CD4-positive, alpha-beta memory T cell (primary cell): ENCODE results near the gene CRTAP. TPM values are rescaled to one million over a fixed set of nuclear protein-coding genes. Genes with fewer than 3 reads are reported as not detected.
A peak's percentile ranks its signal among the peaks of the same experiment; 100 is the strongest.
"Not testable (repeated sequence)": the region's sequence is repeated elsewhere in the genome, so short reads cannot be mapped to it uniquely, and the experiment has no call there.

ENCODE experiments used
- CTCF ChIA-PET: fragments of 350-600 bp; sonication (Branson Sonifier 250); formaldehyde crosslinking; loops from one replicate; lab custom pipeline; 2021; ENCODE audit warnings: inconsistent platforms; ENCODE audit not compliant: partially characterized antibody; lab: Charles Lee
- POLR2A ChIA-PET: fragments of 350-600 bp; sonication (Branson Sonifier 250); formaldehyde crosslinking; loops from one replicate; lab custom pipeline; 2021; ENCODE audit not compliant: partially characterized antibody; lab: Charles Lee
- DNase-seq, 5 donors: peaks; one replicate each; pipeline versions ENCODE4 v3.0.0 to v3.0.0-alpha.2; 2020 to 2022; ENCODE audit warnings: mixed read lengths in 1 of 5
- H3K27ac ChIP-seq: one replicate; pipeline ENCODE4 v1.7.0; 2013; ENCODE audit warnings: low read depth, low read length
- H3K27me3 ChIP-seq: 2 replicates; pipeline ENCODE4 v1.7.0; 2013; ENCODE audit warnings: mild to moderate bottlenecking, low read length, moderate library complexity; ENCODE audit not compliant: insufficient read depth
- H3K36me3 ChIP-seq: 2 replicates; pipeline ENCODE4 v1.7.0; 2013; ENCODE audit warnings: mild to moderate bottlenecking, low read length, moderate library complexity; ENCODE audit not compliant: insufficient read depth
- H3K4me1 ChIP-seq: 2 replicates; pipeline ENCODE4 v1.7.0; 2013; ENCODE audit warnings: mild to moderate bottlenecking, low read length, moderate library complexity; ENCODE audit not compliant: insufficient read depth
- H3K4me3 ChIP-seq, 2 donors: one replicate each; pipeline ENCODE4 v1.7.0; 2013; ENCODE audit warnings: low read length in 2 of 2, mild to moderate bottlenecking in 1 of 2
- H3K9me3 ChIP-seq, 2 donors: one replicate each; pipeline ENCODE4 v1.7.0; 2013; ENCODE audit warnings: low read length in 2 of 2, control low read depth in 1 of 2; ENCODE audit not compliant: control insufficient read depth in 1 of 2
- H3K27ac Mint-ChIP-seq, 7 donors: one replicate each; pipeline ENCODE4 v1.8.0; 2020 to 2021; ENCODE audit warnings: mixed read lengths in 7 of 7, mild to moderate bottlenecking in 6 of 7, inconsistent platforms in 3 of 7, moderate library complexity in 3 of 7
- H3K27me3 Mint-ChIP-seq, 2 donors: one replicate each; pipeline ENCODE4 v1.8.0; 2020 to 2021; ENCODE audit warnings: mixed read lengths in 2 of 2
- H3K36me3 Mint-ChIP-seq, 2 donors: one replicate each; pipeline ENCODE4 v1.8.0; 2020 to 2021; ENCODE audit warnings: mixed read lengths in 2 of 2, inconsistent platforms in 1 of 2, mild to moderate bottlenecking in 1 of 2
- H3K4me1 Mint-ChIP-seq, 4 donors: one replicate each; pipeline ENCODE4 v1.8.0; 2020 to 2021; ENCODE audit warnings: mixed read lengths in 4 of 4, mild to moderate bottlenecking in 1 of 4
- H3K4me3 Mint-ChIP-seq, 8 donors: one replicate each; pipeline ENCODE4 v1.8.0; 2020 to 2021; ENCODE audit warnings: mixed read lengths in 8 of 8, mild to moderate bottlenecking in 7 of 8, moderate library complexity in 6 of 8, inconsistent platforms in 3 of 8
- H3K9me3 Mint-ChIP-seq, 8 donors: one replicate each; pipeline ENCODE4 v1.8.0; 2020 to 2021; ENCODE audit warnings: mixed read lengths in 8 of 8, mild to moderate bottlenecking in 5 of 8, inconsistent platforms in 3 of 8, moderate library complexity in 1 of 8
- intact Hi-C: fragments of 100-400 bp; cut with micrococcal nuclease; formaldehyde crosslinking; loops from one replicate; pipeline ENCODE4 v1.15.1; 2023
- polyA plus RNA-seq, 2 donors: library from polyadenylated mRNA; unstranded; fragments of 300-500 nt; fragmentation: Illumina TruSeq; gene quantifications; one replicate each; pipeline ENCODE4 v1.2.3, GENCODE V29; 2021
- total RNA-seq, 2 experiments: library from RNA; stranded (reverse); gene quantifications; one replicate each; pipeline ENCODE4 v1.2.3, GENCODE V29; 2021

Gene CRTAP
- total and polyA plus RNA-seq, 4 experiments from 2014 or later: 75.4 to 109 (median 92.2) TPM

GRCh38 chr3:33173103-33173502 lies 59.3 kb downstream of the CRTAP start:
- Mint-ChIP-seq H3K36me3 (no peaks in the 10 kb centered on the region), H3K27me3 (no peaks in the 10 kb centered on the region), H3K4me1 (peaks cover 6 to 9% (median 8%) of the 10 kb centered on the region in 4 donors), H3K27ac (no peak overlapping the region), H3K9me3 (peaks cover 0 to 4% (median under 1%) of the 10 kb centered on the region in 8 donors), H3K4me3 (no peak overlapping the region)
- H3K27me3 ChIP-seq: no peaks in the 10 kb centered on the region
- CTCF ChIA-PET: interaction anchor here (1.3 kb wide), 1 partner anchor 9 kb away, joined by 3 read pairs; no protein-coding TSS in a partner anchor
- H3K4me1 ChIP-seq: no peaks in the 10 kb centered on the region
- no peak for DNase-seq
- no peaks in the 10 kb centered on the region for H3K9me3 ChIP-seq
- POLR2A ChIA-PET: no interaction called here
- H3K36me3 ChIP-seq: no peaks in the 10 kb centered on the region
- H3K27ac ChIP-seq: no peak overlapping the region
- intact Hi-C loops: no loop called here
- H3K4me3 ChIP-seq: no peak overlapping the region

- ChIA-PET CTCF (no interaction called here), POLR2A (no interaction called here)
- Histone ChIP-seq H3K9me3 (no peaks in the 10 kb centered on the region), H3K27me3 (no peaks in the 10 kb centered on the region), H3K27ac (no peak overlapping the region), H3K4me1 (no peaks in the 10 kb centered on the region), H3K4me3 (no peak overlapping the region), H3K36me3 (no peaks in the 10 kb centered on the region)
- Mint-ChIP-seq H3K9me3 (peaks cover 0 to 8% (median 3%) of the 10 kb centered on the region in 8 donors), H3K27me3 (no peaks in the 10 kb centered on the region), H3K4me3 (no peak overlapping the region), H3K27ac (peak overlapping the region in 1 of 7 donors; percentile 9), H3K36me3 (no peaks in the 10 kb centered on the region), H3K4me1 (peaks cover 6 to 9% (median 8%) of the 10 kb centered on the region in 4 donors)
- intact Hi-C loops: no loop called here
- DNase-seq: no peak
Observed at GRCh38 chr3:33173672-33174071, 59.9 kb downstream of the CRTAP start.

- DNase-seq: no peak
- intact Hi-C loops: no loop called here
- Histone ChIP-seq H3K4me1 (no peaks in the 10 kb centered on the region), H3K9me3 (no peaks in the 10 kb centered on the region), H3K27me3 (no peaks in the 10 kb centered on the region), H3K4me3 (no peak overlapping the region), H3K36me3 (no peaks in the 10 kb centered on the region), H3K27ac (no peak overlapping the region)
- Mint-ChIP-seq H3K9me3 (peaks cover 0 to 13% (median 6%) of the 10 kb centered on the region in 8 donors), H3K4me3 (no peak overlapping the region), H3K36me3 (peaks cover 0 to under 1% of the 10 kb centered on the region in 2 donors), H3K4me1 (peaks cover 6 to 9% (median 8%) of the 10 kb centered on the region in 4 donors), H3K27me3 (no peaks in the 10 kb centered on the region), H3K27ac (peak overlapping the region in 1 of 7 donors; percentile 25)
- CTCF ChIA-PET: no interaction called here
- POLR2A ChIA-PET: no interaction called here
Observed at GRCh38 chr3:33174095-33174494, 60.3 kb downstream of the CRTAP start.

- no peaks in the 10 kb centered on the region for H3K27me3 Mint-ChIP-seq
- no peak overlapping the region for H3K27ac ChIP-seq
- H3K4me3 ChIP-seq: no peak overlapping the region
- ChIA-PET POLR2A (no interaction called here), CTCF (no interaction called here)
- H3K4me1 Mint-ChIP-seq: peaks cover 6 to 9% (median 8%) of the 10 kb centered on the region in 4 donors
- no peaks in the 10 kb centered on the region for H3K36me3 ChIP-seq
- no peaks in the 10 kb centered on the region for H3K4me1 ChIP-seq
- intact Hi-C loops: no loop called here
- H3K27me3 ChIP-seq: no peaks in the 10 kb centered on the region
- H3K4me3 Mint-ChIP-seq: no peak overlapping the region
- peaks cover 0 to 19% (median 12%) of the 10 kb centered on the region in 8 donors for H3K9me3 Mint-ChIP-seq
- DNase-seq: no peak
- no peak overlapping the region for H3K27ac Mint-ChIP-seq
- H3K36me3 Mint-ChIP-seq: peaks cover 0 to 2% of the 10 kb centered on the region in 2 donors
- no peaks in the 10 kb centered on the region for H3K9me3 ChIP-seq
Observed at GRCh38 chr3:33174711-33175414, 61.0 kb downstream of the CRTAP start.

- DNase-seq: no peak
- ChIA-PET POLR2A (no interaction called here), CTCF (no interaction called here)
- H3K36me3 ChIP-seq: no peaks in the 10 kb centered on the region
- H3K27ac ChIP-seq: no peak overlapping the region
- H3K36me3 Mint-ChIP-seq: peaks cover 3% of the 10 kb centered on the region in 2 donors
- no peaks in the 10 kb centered on the region for H3K9me3 ChIP-seq
- no peak overlapping the region for H3K27ac Mint-ChIP-seq
- H3K27me3 ChIP-seq: no peaks in the 10 kb centered on the region
- H3K4me1 ChIP-seq: no peaks in the 10 kb centered on the region
- intact Hi-C loops: no loop called here
- no peak overlapping the region for H3K4me3 ChIP-seq
- H3K27me3 Mint-ChIP-seq: peaks cover 0 to 3% of the 10 kb centered on the region in 2 donors
- H3K4me3 Mint-ChIP-seq: no peak overlapping the region
- H3K9me3 Mint-ChIP-seq: peaks cover 2 to 44% (median 24%) of the 10 kb centered on the region in 8 donors
- H3K4me1 Mint-ChIP-seq: no peaks in the 10 kb centered on the region
Observed at GRCh38 chr3:33179132-33179531, 65.3 kb downstream of the CRTAP start.

- Histone ChIP-seq H3K4me3 (no peak overlapping the region), H3K27me3 (no peaks in the 10 kb centered on the region), H3K4me1 (no peaks in the 10 kb centered on the region), H3K9me3 (no peaks in the 10 kb centered on the region), H3K36me3 (no peaks in the 10 kb centered on the region), H3K27ac (no peak overlapping the region)
- POLR2A ChIA-PET: no interaction called here
- no peak overlapping the region for H3K4me3 Mint-ChIP-seq
- no peaks in the 10 kb centered on the region for H3K4me1 Mint-ChIP-seq
- no peak for DNase-seq
- CTCF ChIA-PET: no interaction called here
- peaks cover 2 to 44% (median 24%) of the 10 kb centered on the region in 8 donors for H3K9me3 Mint-ChIP-seq
- peaks cover 3% of the 10 kb centered on the region in 2 donors for H3K36me3 Mint-ChIP-seq
- intact Hi-C loops: no loop called here
- no peak overlapping the region for H3K27ac Mint-ChIP-seq
- peaks cover 3 to 6% of the 10 kb centered on the region in 2 donors for H3K27me3 Mint-ChIP-seq
Observed at GRCh38 chr3:33181229-33181628, 67.4 kb downstream of the CRTAP start.

GRCh38 chr3:33181641-33182040 lies 67.8 kb downstream of the CRTAP start:
- H3K36me3 ChIP-seq, H3K36me3 Mint-ChIP-seq, H3K27ac Mint-ChIP-seq, H3K4me1 Mint-ChIP-seq, intact Hi-C loops, H3K9me3 ChIP-seq, H3K27me3 ChIP-seq, H3K27ac ChIP-seq, H3K4me1 ChIP-seq, H3K27me3 Mint-ChIP-seq, POLR2A ChIA-PET, H3K4me3 ChIP-seq, H3K4me3 Mint-ChIP-seq, DNase-seq: not testable (repeated sequence)
- CTCF ChIA-PET: interaction anchor here (1.2 kb wide), 1 partner anchor 9 kb away, joined by 3 read pairs; no protein-coding TSS in a partner anchor
- H3K9me3 Mint-ChIP-seq: peaks cover 2 to 44% (median 24%) of the 10 kb centered on the region in 8 donors
